Muscle of back (tissue), 11 donors: ENCODE results near the gene PRODH. TPM values are rescaled to one million over a fixed set of nuclear protein-coding genes. Genes with fewer than 3 reads are reported as not detected.
"Not testable (repeated sequence)": the region's sequence is repeated elsewhere in the genome, so short reads cannot be mapped to it uniquely, and the experiment has no call there.

Experiments
- DNase-seq, 3 donors: peaks; one replicate each; pipeline versions ENCODE4 v3.0.0 to v3.0.0-alpha.2; 2013
- polyA plus RNA-seq, 10 donors: library from polyadenylated mRNA; unstranded; fragments of 120-200 nt; gene quantifications; one replicate each; pipeline ENCODE4 v1.2.1, GENCODE V29; 2013; ENCODE audit not compliant: insufficient read length in 10 of 10

The PRODH gene
- polyA plus RNA-seq, 10 donors: 2.9 to 11.6 (median 6.1) TPM

- peak; percentile 21 to 62 (median 43) for DNase-seq
Measured at GRCh38 chr22:18968011-18968749, 32.1 kb upstream of the PRODH start.

DNA sequence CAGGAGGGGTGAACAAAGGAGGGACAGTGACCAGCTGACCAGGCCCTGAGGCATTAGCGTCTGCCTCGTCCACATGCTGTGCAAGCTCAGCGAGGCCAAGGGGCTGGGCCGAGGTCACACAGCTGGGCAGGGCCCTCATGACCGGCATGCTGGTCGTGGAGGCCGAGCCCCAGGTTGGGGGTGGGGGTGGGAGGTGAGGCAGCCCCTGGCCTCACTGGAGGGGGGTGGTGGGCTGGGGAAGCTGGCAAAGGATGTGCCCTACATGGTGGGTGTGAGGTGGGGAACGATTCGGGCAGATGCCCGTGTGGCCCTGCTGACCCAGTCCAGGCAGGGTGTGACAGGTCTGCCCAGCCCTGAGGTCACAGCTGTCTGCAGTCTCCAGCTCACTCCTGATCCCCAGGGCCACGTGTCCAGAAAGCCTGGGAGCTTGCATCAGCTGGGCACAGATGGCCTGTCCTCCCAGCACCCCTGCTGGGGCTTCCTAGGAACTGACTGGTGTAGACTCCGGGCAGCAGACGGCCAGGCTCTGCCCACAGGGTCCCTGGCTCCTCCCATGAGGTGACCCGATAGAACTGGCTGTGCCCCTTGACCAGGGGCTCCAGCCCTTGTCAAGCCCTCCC lies 31.4 kb upstream of the PRODH start:
- peak in 2 of 3 donors; percentile 13 to 27 for DNase-seq

DNA sequence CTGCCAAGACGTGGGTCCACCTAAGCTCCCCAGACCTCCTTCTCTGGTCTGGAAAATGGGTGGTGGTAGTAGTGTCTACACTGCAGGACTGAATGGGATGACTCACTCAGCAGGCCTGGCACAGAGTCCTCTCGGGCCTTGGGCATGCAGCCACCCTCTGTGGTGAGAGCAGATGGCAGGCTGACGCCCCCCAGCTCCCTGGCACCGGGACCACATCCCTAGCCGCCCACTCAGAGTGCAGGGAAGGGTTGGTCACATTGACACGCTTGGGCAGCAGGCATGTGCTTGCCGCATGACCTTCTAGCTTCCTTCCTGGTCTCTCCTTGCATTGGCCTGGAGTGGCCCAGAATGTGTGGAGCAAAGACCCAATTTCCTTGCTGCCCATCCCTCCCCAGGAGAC lies 30.7 kb upstream of the PRODH start:
- no peak for DNase-seq

DNA sequence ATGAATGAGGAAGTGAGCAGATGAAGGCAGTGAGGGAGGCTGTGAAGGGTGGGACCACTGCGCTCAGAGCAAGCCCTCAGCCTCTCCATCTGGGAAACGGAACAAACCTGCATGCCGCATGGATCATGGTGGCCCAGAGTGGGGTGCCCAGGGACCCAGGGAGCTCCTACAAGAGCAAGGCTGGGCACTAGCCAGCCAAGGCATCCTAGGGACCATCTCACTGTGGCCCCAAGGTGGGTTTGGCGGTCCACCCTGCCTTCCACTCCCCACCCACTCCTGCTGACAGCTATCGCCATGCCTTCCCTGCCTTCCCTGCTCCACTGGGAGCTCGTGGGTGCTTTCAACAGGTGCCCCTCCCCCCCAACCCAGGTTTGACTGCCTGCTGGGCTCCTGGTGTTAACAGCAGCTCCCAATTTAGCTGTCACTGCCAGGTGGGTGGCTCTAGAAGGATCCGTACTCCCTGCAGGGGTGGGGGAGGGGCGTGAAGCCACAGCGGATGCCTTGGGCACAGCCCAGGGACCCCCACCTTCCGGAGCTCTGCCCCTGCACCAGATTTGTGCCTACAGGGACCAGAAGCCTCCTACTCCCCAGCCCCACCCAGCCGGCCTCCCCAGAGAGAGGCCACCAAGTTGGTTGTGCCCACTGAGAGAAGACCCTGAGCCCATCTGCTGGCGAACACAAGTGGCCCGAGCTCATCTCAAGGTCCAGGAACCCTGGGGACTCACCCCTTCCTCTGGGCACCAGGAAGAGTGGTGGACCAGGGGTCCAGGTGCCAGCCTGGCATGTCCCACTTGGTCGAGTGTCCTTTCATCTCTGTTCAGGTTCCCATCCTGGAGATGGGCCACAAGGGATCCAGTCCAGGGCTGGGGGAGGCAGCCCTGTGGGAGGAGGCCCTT lies 29.7 kb upstream of the PRODH start:
- DNase-seq: no peak

- DNase-seq: not testable (repeated sequence)
Measured at GRCh38 chr22:18964501-18965265, 28.6 kb upstream of the PRODH start.

GRCh38 chr22:18964051-18964450 lies 28.0 kb upstream of the PRODH start:
- not testable (repeated sequence) for DNase-seq

DNA sequence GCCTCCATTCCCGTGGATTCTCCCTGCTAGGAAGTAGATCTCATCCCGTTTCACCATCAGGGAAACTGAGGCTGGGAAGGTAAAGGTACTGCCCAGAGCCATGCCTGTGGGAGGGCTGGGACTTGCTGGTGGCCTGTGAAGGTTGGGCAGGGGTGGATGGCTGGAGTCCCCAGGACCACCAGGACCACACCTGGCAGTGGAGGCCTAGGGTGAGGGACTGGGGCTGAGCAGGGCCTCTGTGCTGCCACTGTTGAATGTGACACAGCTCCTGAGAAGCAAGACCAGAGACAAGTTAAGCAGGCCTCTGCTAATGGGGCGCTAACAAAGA lies 26.2 kb upstream of the PRODH start:
- DNase-seq: no peak

GRCh38 chr22:18961632-18962307 lies 25.7 kb upstream of the PRODH start:
- DNase-seq: not testable (repeated sequence)

DNA sequence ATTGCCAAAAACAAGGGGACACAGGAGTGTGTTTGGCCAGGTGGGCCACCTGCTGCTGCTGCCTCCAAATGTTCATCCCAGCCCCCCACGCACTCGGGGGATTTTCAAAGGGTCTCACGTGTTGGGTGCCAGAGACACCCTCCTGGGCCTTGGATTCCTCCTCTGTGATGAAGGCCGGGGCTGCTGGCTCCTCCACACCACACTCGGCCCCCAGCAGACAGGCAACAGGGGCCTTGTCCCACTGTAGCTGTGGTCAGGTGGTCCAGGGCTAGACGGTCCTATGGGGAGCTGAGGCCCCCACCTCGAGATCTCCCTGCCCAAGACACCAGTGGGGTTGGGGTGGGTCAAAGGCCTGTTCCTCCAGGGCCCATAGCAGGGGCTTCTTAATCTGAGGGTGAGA lies 25.1 kb upstream of the PRODH start:
- not testable (repeated sequence) for DNase-seq

GRCh38 chr22:18960166-18960820 lies 24.2 kb upstream of the PRODH start:
- DNase-seq: not testable (repeated sequence)

DNA sequence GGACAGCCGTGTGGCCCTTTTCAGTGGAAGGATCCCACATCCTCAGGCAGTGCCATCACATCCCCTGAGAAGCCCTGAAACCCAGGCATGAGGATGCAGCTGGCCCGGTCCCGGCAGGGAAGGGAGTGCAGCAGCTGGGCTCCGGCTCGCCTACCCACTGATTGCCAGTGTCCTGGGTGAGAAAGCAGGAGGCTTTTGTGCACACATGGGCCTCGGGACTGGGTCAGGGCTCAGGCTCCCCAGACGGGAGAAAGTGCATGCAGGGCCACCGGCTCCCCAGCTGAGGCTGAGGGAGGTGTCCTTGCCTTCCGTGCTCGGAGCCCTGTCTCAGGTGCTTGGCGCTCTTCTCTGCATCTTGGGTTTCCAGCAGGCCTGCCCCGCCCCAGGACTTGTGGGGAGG lies 23.6 kb upstream of the PRODH start:
- DNase-seq: not testable (repeated sequence)

- not testable (repeated sequence) for DNase-seq
Measured at GRCh38 chr22:18959266-18959665, 23.2 kb upstream of the PRODH start.

DNA sequence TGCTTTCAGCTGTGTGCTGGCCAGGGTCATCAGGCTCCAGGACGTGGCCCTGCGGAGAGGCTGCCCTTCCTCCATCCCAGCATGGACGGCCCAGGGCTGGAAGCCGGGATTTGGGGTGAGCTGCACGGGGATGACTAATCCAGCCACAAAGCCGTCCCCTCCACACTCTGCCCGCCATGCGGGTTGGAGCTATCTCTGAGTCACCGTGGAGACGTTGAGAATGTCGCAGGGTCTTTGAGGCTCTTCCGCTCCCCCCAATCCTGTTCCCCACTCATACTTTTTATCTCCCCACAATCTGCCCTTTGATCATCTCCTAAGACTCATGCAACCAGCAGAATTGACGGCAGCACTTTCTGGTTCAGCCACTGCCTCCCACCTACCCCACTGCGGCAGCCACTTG lies 22.6 kb upstream of the PRODH start:
- DNase-seq: not testable (repeated sequence)

DNA sequence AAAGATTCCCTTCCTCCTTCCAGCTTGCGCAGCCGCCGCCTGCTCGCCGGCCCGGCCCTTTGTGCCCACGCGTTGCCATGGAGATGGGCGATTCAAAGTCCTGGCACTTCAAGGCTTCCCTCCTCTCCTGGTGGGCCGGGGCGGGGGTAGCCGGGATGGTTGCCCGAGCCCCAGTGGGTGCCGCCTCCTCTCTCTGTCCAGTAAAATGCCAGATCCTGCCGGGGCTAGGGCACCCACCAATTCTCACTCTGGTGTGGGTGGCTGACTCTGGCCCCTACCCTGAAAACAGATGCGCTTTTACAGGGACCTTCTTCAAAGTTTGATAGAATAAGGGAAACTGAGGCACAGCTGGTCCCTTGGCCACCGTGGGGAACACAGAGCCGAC lies 22.2 kb upstream of the PRODH start:
- DNase-seq: not testable (repeated sequence)

- DNase-seq: not testable (repeated sequence)
Measured at GRCh38 chr22:18957621-18958320, 21.7 kb upstream of the PRODH start.

DNA sequence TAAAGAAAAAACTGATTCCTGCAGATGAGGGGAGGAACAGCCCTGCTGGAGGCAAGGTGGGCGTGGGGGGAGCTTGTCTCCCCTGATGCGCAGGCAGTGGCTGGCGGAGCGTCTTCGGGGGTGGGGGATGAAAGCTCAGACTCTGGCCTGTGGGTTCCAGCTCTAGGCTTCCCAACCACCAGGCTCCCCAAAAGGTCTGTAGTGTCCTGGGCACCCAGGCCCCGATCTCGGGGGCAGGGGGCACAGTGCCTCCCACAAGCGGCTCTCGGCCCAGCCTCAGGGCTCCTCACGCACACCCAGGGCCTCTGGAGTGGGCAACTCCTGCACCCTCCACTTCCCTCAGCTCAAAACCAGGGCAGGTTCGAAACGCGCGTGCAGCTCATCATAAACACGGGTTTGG lies 20.9 kb upstream of the PRODH start:
- DNase-seq: not testable (repeated sequence)

- DNase-seq: not testable (repeated sequence)
Measured at GRCh38 chr22:18956121-18956895, 20.2 kb upstream of the PRODH start.

GRCh38 chr22:18955696-18956095 lies 19.6 kb upstream of the PRODH start:
- no peak for DNase-seq

DNA sequence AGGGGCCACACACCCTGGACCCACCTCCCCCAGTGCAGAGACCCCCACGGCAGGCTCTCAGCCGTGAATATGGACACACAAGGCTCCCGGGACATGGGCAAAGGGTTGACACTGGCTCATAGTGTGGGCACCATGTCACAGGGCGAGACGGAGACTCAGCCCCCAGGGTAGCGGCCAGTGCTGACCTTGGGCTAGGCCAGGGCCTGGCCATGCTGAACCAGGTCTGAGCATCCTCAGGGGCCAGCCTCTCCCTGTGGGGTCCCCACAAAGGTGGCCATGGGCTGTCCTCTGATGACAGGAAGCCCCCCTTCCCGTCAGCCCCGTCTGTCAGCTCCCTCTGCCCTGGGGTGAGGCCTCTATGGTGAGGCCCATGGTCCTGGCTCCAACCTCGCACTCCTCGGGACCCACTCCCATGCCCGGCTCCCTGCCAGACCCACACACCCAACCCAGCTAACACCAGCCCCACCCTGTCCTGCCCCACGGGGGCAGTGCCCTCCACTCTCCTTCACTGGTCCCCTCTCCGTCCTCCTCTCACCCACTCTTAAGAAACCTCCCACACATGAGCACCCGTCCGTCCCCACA lies 19.0 kb upstream of the PRODH start:
- no peak for DNase-seq
